ENCODE results near the gene MELK.

GRCh38 chr9:36704148-36704547, 131.5 kb downstream of the MELK start:
- TF ChIP-seq, protein P1, sequence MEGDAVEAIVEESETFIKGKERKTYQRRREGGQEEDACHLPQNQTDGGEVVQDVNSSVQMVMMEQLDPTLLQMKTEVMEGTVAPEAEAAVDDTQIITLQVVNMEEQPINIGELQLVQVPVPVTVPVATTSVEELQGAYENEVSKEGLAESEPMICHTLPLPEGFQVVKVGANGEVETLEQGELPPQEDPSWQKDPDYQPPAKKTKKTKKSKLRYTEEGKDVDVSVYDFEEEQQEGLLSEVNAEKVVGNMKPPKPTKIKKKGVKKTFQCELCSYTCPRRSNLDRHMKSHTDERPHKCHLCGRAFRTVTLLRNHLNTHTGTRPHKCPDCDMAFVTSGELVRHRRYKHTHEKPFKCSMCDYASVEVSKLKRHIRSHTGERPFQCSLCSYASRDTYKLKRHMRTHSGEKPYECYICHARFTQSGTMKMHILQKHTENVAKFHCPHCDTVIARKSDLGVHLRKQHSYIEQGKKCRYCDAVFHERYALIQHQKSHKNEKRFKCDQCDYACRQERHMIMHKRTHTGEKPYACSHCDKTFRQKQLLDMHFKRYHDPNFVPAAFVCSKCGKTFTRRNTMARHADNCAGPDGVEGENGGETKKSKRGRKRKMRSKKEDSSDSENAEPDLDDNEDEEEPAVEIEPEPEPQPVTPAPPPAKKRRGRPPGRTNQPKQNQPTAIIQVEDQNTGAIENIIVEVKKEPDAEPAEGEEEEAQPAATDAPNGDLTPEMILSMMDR (IDR thresholded peaks at IDR 0.05; ENCODE audit: low read depth, low read length), result no peak
- TF ChIP-seq EZH2phosphoT487 (IDR thresholded peaks at IDR 0.05; ENCODE audit: low read depth), result no peak
